Ishikawa (cell line): ENCODE measurements around the gene RASAL2.

Source experiments
- EP300 ChIP-seq: IDR thresholded peaks from 2 replicates; pipeline ENCODE4 v1.6.1; 2012; ENCODE audit warnings: borderline replicate concordance
- RAD21 ChIP-seq: IDR thresholded peaks from 2 replicates; pipeline ENCODE4 v1.6.1; 2012; ENCODE audit warnings: low read depth
- TAF1 ChIP-seq: IDR thresholded peaks from 2 replicates; pipeline ENCODE4 v1.6.1; 2012; ENCODE audit warnings: low read depth, mild to moderate bottlenecking
- TEAD4 ChIP-seq: IDR thresholded peaks from 2 replicates; pipeline ENCODE4 v1.6.1; 2012
- TF ChIP-seq, protein P1 (sequence below): IDR thresholded peaks from 2 replicates; pipeline ENCODE4 v1.6.1; 2012; ENCODE audit warnings: low read depth, mild to moderate bottlenecking

GRCh38 chr1:178500936-178501554 lies 407.1 kb downstream of the RASAL2 start:
- no peak for TF ChIP-seq EP300
- TF ChIP-seq TEAD4 = no peak
- no peak for TF ChIP-seq RAD21
- no peak for TF ChIP-seq TAF1
- TF ChIP-seq, protein P1, sequence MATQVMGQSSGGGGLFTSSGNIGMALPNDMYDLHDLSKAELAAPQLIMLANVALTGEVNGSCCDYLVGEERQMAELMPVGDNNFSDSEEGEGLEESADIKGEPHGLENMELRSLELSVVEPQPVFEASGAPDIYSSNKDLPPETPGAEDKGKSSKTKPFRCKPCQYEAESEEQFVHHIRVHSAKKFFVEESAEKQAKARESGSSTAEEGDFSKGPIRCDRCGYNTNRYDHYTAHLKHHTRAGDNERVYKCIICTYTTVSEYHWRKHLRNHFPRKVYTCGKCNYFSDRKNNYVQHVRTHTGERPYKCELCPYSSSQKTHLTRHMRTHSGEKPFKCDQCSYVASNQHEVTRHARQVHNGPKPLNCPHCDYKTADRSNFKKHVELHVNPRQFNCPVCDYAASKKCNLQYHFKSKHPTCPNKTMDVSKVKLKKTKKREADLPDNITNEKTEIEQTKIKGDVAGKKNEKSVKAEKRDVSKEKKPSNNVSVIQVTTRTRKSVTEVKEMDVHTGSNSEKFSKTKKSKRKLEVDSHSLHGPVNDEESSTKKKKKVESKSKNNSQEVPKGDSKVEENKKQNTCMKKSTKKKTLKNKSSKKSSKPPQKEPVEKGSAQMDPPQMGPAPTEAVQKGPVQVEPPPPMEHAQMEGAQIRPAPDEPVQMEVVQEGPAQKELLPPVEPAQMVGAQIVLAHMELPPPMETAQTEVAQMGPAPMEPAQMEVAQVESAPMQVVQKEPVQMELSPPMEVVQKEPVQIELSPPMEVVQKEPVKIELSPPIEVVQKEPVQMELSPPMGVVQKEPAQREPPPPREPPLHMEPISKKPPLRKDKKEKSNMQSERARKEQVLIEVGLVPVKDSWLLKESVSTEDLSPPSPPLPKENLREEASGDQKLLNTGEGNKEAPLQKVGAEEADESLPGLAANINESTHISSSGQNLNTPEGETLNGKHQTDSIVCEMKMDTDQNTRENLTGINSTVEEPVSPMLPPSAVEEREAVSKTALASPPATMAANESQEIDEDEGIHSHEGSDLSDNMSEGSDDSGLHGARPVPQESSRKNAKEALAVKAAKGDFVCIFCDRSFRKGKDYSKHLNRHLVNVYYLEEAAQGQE = no peak
